ENCODE data around the gene SMIM23.

Gene SMIM23

GRCh38 chr5:171785517-171785916, at the start of gene SMIM23:
Gene SMIM23 (plus strand): TSS chr5:171785817. CDS start chr5:171785872, 55 bp downstream.
- Mint-ChIP-seq H3K36me3 (no peaks in the 10 kb centered on the region), H3K9me3 (no peaks in the 10 kb centered on the region), H3K4me3 (no peak within 1 kb of the TSS), H3K27me3 (peaks cover 2% of the 10 kb centered on the region), H3K4me1 (no peaks in the 10 kb centered on the region), H3K27ac (no peak within 1 kb of the TSS)

- no peaks in the 10 kb centered on the region for H3K4me1 Mint-ChIP-seq
- peaks cover 1% of the 10 kb centered on the region for H3K27me3 Mint-ChIP-seq
- H3K27ac Mint-ChIP-seq, result no peak overlapping the region
- no peak overlapping the region for H3K4me3 Mint-ChIP-seq
- no peaks in the 10 kb centered on the region for H3K9me3 Mint-ChIP-seq
- H3K36me3 Mint-ChIP-seq, result no peaks in the 10 kb centered on the region
Measured at GRCh38 chr5:171736976-171737891, 48.4 kb upstream of the SMIM23 start.

- no peak overlapping the region for H3K27ac Mint-ChIP-seq
- H3K9me3 Mint-ChIP-seq, result no peaks in the 10 kb centered on the region
- H3K27me3 Mint-ChIP-seq, result peaks cover 3% of the 10 kb centered on the region
- H3K4me1 Mint-ChIP-seq, result no peaks in the 10 kb centered on the region
- H3K36me3 Mint-ChIP-seq, result no peaks in the 10 kb centered on the region
- no peak overlapping the region for H3K4me3 Mint-ChIP-seq
Measured at GRCh38 chr5:171738501-171738900, 47.1 kb upstream of the SMIM23 start.

- no peak overlapping the region for H3K27ac Mint-ChIP-seq
- H3K36me3 Mint-ChIP-seq, result no peaks in the 10 kb centered on the region
- H3K9me3 Mint-ChIP-seq, result no peaks in the 10 kb centered on the region
- H3K27me3 Mint-ChIP-seq, result peaks cover 3% of the 10 kb centered on the region
- no peaks in the 10 kb centered on the region for H3K4me1 Mint-ChIP-seq
- no peak overlapping the region for H3K4me3 Mint-ChIP-seq
Measured at GRCh38 chr5:171739271-171739670, 46.3 kb upstream of the SMIM23 start.

GRCh38 chr5:171743436-171744076, 42.1 kb upstream of the SMIM23 start:
- H3K9me3 Mint-ChIP-seq, result no peaks in the 10 kb centered on the region
- H3K27me3 Mint-ChIP-seq, result peaks cover 2% of the 10 kb centered on the region
- no peak overlapping the region for H3K4me3 Mint-ChIP-seq
- H3K4me1 Mint-ChIP-seq, result no peaks in the 10 kb centered on the region
- H3K36me3 Mint-ChIP-seq, result no peaks in the 10 kb centered on the region
- H3K27ac Mint-ChIP-seq, result no peak overlapping the region

- Mint-ChIP-seq H3K27ac (no peak overlapping the region), H3K27me3 (peaks cover 2% of the 10 kb centered on the region), H3K9me3 (no peaks in the 10 kb centered on the region), H3K36me3 (no peaks in the 10 kb centered on the region), H3K4me3 (no peak overlapping the region), H3K4me1 (no peaks in the 10 kb centered on the region)
Measured at GRCh38 chr5:171744264-171744663, 41.4 kb upstream of the SMIM23 start.

GRCh38 chr5:171744882-171745281, 40.7 kb upstream of the SMIM23 start:
- H3K4me3 Mint-ChIP-seq, result no peak overlapping the region
- no peaks in the 10 kb centered on the region for H3K9me3 Mint-ChIP-seq
- no peaks in the 10 kb centered on the region for H3K36me3 Mint-ChIP-seq
- peaks cover 2% of the 10 kb centered on the region for H3K27me3 Mint-ChIP-seq
- H3K27ac Mint-ChIP-seq, result no peak overlapping the region
- H3K4me1 Mint-ChIP-seq, result no peaks in the 10 kb centered on the region

- no peaks in the 10 kb centered on the region for H3K9me3 Mint-ChIP-seq
- no peaks in the 10 kb centered on the region for H3K36me3 Mint-ChIP-seq
- H3K27me3 Mint-ChIP-seq, result peaks cover 2% of the 10 kb centered on the region
Measured at GRCh38 chr5:171745602-171746001, 40.0 kb upstream of the SMIM23 start.

GRCh38 chr5:171747061-171747859, 38.4 kb upstream of the SMIM23 start:
- no peak overlapping the region for H3K4me3 Mint-ChIP-seq
- no peak overlapping the region for H3K27ac Mint-ChIP-seq
- no peaks in the 10 kb centered on the region for H3K9me3 Mint-ChIP-seq
- H3K27me3 Mint-ChIP-seq, result peaks cover 4% of the 10 kb centered on the region
- no peaks in the 10 kb centered on the region for H3K4me1 Mint-ChIP-seq
- H3K36me3 Mint-ChIP-seq, result no peaks in the 10 kb centered on the region

More at GRCh38 chr5:171745602-171746001, 40.0 kb upstream of the SMIM23 start:
- H3K4me3 Mint-ChIP-seq, result no peak overlapping the region
- no peaks in the 10 kb centered on the region for H3K4me1 Mint-ChIP-seq
- no peak overlapping the region for H3K27ac Mint-ChIP-seq

- Mint-ChIP-seq H3K27ac (no peak overlapping the region), H3K27me3 (peaks cover 2% of the 10 kb centered on the region), H3K36me3 (no peaks in the 10 kb centered on the region), H3K9me3 (no peaks in the 10 kb centered on the region), H3K4me3 (no peak overlapping the region), H3K4me1 (no peaks in the 10 kb centered on the region)
Measured at GRCh38 chr5:171748720-171749119, 36.9 kb upstream of the SMIM23 start.

- Mint-ChIP-seq H3K4me3 (no peak overlapping the region), H3K36me3 (no peaks in the 10 kb centered on the region), H3K27me3 (peaks cover 2% of the 10 kb centered on the region), H3K4me1 (no peaks in the 10 kb centered on the region), H3K27ac (no peak overlapping the region), H3K9me3 (no peaks in the 10 kb centered on the region)
Measured at GRCh38 chr5:171749365-171749764, 36.3 kb upstream of the SMIM23 start.

- Mint-ChIP-seq H3K27ac (no peak overlapping the region), H3K36me3 (no peaks in the 10 kb centered on the region), H3K4me3 (no peak overlapping the region), H3K9me3 (no peaks in the 10 kb centered on the region), H3K27me3 (peaks cover 2% of the 10 kb centered on the region), H3K4me1 (no peaks in the 10 kb centered on the region)
Measured at GRCh38 chr5:171750311-171750788, 35.3 kb upstream of the SMIM23 start.

GRCh38 chr5:171755354-171755821, 30.2 kb upstream of the SMIM23 start:
- Mint-ChIP-seq H3K4me1 (no peaks in the 10 kb centered on the region), H3K4me3 (no peak overlapping the region), H3K9me3 (peaks cover 7% of the 10 kb centered on the region), H3K27ac (no peak overlapping the region), H3K27me3 (peaks cover 6% of the 10 kb centered on the region), H3K36me3 (no peaks in the 10 kb centered on the region)

GRCh38 chr5:171757853-171758535, 27.6 kb upstream of the SMIM23 start:
- Mint-ChIP-seq H3K27me3 (peaks cover 5% of the 10 kb centered on the region), H3K36me3 (no peaks in the 10 kb centered on the region), H3K4me3 (no peak overlapping the region), H3K4me1 (no peaks in the 10 kb centered on the region), H3K9me3 (peaks cover 7% of the 10 kb centered on the region), H3K27ac (no peak overlapping the region)

- Mint-ChIP-seq H3K4me1 (no peaks in the 10 kb centered on the region), H3K9me3 (peaks cover 7% of the 10 kb centered on the region), H3K4me3 (no peak overlapping the region), H3K27ac (no peak overlapping the region), H3K36me3 (no peaks in the 10 kb centered on the region), H3K27me3 (peaks cover 8% of the 10 kb centered on the region)
Measured at GRCh38 chr5:171759777-171760176, 25.8 kb upstream of the SMIM23 start.
